Endothelial cell of umbilical vein (primary cell): ENCODE measurements around the gene CD300H.

Experiments
- CTCF ChIP-seq, 2 donors: IDR thresholded peaks; 1 replicate in 1 of 2; 2 replicates in 1 of 2; pipeline ENCODE4 v1.5.1; 2011; ENCODE audit warnings: low read length in 2 of 2, mild to moderate bottlenecking in 2 of 2, moderate library complexity in 2 of 2, control low read depth in 1 of 2, inconsistent platforms in 1 of 2, low read depth in 1 of 2; ENCODE audit not compliant: insufficient read depth in 1 of 2; ENCODE audit errors: extremely low read depth in 1 of 2
- EZH2 ChIP-seq: IDR thresholded peaks from 2 replicates; pipeline ENCODE4 v1.6.1; 2012; ENCODE audit warnings: borderline replicate concordance, low read depth, mild to moderate bottlenecking, moderate library complexity, low read length, inconsistent platforms; ENCODE audit not compliant: severe bottlenecking
- POLR2A ChIP-seq: IDR thresholded peaks from 2 replicates; pipeline ENCODE4 v1.6.1; 2012; ENCODE audit warnings: low read depth, mild to moderate bottlenecking, control low read depth, low read length

- TF ChIP-seq EZH2 (no peak), CTCF (IDR thresholded peaks at IDR 0.05; ENCODE audit: extremely low read depth in 1 of 2, insufficient read depth in 1 of 2, low read depth in 1 of 2, low read length in 2 of 2) (no peak), POLR2A (no peak)
Observed at GRCh38 chr17:74526681-74527080, 40.6 kb downstream of the CD300H start.
